Activated gamma-delta T cell (primary cell): ENCODE measurements around the gene BNC2.
"Not testable (repeated sequence)": the region's sequence is repeated elsewhere in the genome, so short reads cannot be mapped to it uniquely, and the experiment has no call there.

Experiments
- DNase-seq: peaks from one replicate; lab custom pipeline; 2025; lab: John Stamatoyannopoulos, UW

Gene BNC2

GRCh38 chr9:16450043-16450442 is 420.4 kb downstream of the BNC2 start:
- DNase-seq, result no peak

- no peak for DNase-seq
Observed at GRCh38 chr9:16449076-16449730, 421.3 kb downstream of the BNC2 start.

- no peak for DNase-seq
Observed at GRCh38 chr9:16447946-16448345, 422.5 kb downstream of the BNC2 start.

- no peak for DNase-seq
Observed at GRCh38 chr9:16446636-16447035, 423.8 kb downstream of the BNC2 start.

- DNase-seq, result no peak
Observed at GRCh38 chr9:16445141-16445920, 425.1 kb downstream of the BNC2 start.

- DNase-seq, result no peak
Observed at GRCh38 chr9:16442622-16443021, 427.8 kb downstream of the BNC2 start.

GRCh38 chr9:16441791-16442190 is 428.7 kb downstream of the BNC2 start:
- DNase-seq, result no peak

GRCh38 chr9:16438831-16439230 is 431.6 kb downstream of the BNC2 start:
- not testable (repeated sequence) for DNase-seq

- no peak for DNase-seq
Observed at GRCh38 chr9:16436545-16436944, 433.9 kb downstream of the BNC2 start.

GRCh38 chr9:16434526-16434925 is 435.9 kb downstream of the BNC2 start:
- DNase-seq, result no peak

- no peak for DNase-seq
Observed at GRCh38 chr9:16433494-16433893, 437.0 kb downstream of the BNC2 start.

- no peak for DNase-seq
Observed at GRCh38 chr9:16431666-16432392, 438.6 kb downstream of the BNC2 start.

- no peak for DNase-seq
Observed at GRCh38 chr9:16429671-16430070, 440.8 kb downstream of the BNC2 start.

GRCh38 chr9:16427873-16428427 is 442.5 kb downstream of the BNC2 start:
- no peak for DNase-seq

GRCh38 chr9:16426716-16427115 is 443.8 kb downstream of the BNC2 start:
- no peak for DNase-seq

- DNase-seq, result no peak
Observed at GRCh38 chr9:16425562-16426231, 444.8 kb downstream of the BNC2 start.

GRCh38 chr9:16422114-16422513 is 448.4 kb downstream of the BNC2 start:
- DNase-seq, result no peak

- DNase-seq, result no peak
Observed at GRCh38 chr9:16421532-16421931, 448.9 kb downstream of the BNC2 start.

- DNase-seq, result no peak
Observed at GRCh38 chr9:16419124-16419523, 451.3 kb downstream of the BNC2 start.

- no peak for DNase-seq
Observed at GRCh38 chr9:16418721-16419120, 451.7 kb downstream of the BNC2 start.

- DNase-seq, result no peak
Observed at GRCh38 chr9:16417749-16418148, 452.7 kb downstream of the BNC2 start.

- DNase-seq, result no peak
Observed at GRCh38 chr9:16417161-16417560, 453.3 kb downstream of the BNC2 start.
